Glomerular endothelial cell (primary cell): ENCODE data around the gene TIGAR. TPM values are rescaled to one million over a fixed set of nuclear protein-coding genes. Genes with fewer than 3 reads are reported as not detected.

Source experiments
- DNase-seq: peaks from one replicate; pipeline ENCODE4 v3.0.0-alpha.2; 2011; ENCODE audit warnings: low read depth, low spot score; ENCODE audit errors: extremely low read depth
- total RNA-seq: library from RNA; depleted of rRNA; stranded (reverse); fragments of >200 nt; gene quantifications from 2 replicates; pipeline ENCODE4 v1.2.3, GENCODE V29; 2015

TIGAR gene, protein sequence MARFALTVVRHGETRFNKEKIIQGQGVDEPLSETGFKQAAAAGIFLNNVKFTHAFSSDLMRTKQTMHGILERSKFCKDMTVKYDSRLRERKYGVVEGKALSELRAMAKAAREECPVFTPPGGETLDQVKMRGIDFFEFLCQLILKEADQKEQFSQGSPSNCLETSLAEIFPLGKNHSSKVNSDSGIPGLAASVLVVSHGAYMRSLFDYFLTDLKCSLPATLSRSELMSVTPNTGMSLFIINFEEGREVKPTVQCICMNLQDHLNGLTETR
- total RNA-seq: 20.3 and 25.1 TPM in 2 replicates

DNA sequence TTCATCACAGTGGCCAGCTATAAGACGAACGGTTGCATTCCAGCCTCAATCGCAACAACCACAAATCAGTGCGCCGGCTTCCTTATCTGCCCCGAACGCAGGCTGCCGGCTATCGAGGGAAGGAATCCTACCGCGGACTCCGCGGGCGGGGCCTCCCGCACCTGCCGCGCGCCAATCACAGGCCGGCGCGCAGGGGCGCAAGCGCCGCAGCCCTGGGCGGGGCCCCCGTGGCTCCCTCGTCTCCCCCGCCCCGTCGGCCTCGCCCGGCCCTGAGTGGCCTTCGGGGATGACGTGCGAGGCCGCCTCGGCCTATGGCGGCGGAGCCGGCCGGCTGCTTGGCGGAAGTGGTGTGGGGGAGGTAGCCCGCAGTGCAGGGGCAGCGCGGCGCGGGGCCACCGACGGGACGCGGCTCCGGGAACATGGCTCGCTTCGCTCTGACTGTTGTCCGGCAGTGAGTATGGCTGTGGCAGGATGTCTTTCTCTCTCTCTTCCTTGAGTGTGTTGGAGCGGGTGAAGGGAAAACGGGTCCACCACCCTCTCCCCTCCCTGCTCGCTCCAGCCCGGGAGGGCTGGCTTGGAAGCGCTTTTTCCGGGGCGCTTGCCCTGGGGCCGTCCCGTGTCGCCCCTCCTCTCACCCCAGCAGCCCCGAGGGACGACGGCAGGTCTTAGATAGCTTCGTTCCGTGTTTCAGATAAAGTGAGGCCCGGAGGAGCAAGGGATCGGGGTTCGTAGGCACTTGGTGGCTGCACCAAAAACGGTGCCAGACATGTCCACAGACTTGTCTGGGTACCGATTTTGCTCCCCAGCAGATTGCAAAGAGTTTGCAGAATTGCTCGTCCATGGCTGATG lies at the start of gene TIGAR:
TSS of gene TIGAR (plus strand) at position 361 of the 849 bp plus-strand sequence. CDS start at position 420, 59 bp downstream.
- peak; percentile 23 for DNase-seq

DNA sequence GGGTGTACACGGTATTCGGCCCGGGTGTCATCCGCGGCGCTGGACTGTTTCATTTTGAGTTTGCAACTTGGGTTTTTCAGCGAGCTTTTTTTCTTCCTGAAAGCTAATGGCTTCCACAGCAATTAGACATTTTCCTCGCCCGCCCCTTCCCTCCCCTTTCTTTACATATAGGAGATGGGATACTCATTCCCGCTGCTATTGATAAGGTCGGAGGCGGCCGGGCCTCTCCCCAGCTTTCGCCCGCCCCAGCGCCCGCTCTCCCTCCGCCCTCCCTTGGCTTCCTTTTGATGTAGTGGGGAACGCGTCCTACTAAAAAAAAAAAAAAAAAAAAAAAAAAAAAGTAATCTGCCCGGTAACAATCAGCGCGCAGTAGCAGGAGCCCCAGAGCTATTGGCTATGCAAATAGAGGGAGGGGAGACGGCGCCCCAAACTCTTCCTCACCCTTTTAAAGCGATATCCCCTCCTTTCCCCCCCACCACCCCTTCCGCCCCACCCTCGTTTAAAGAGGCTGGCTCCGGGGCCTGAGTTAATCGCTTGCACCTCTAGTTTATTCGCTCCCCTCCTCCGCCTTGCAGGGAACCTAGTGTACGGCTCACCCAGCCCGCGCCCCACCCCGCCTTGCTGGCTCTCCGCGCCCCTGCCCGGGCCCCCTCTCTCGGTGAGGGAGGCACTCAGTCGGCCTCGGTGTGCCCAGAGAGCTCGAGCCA lies 49.1 kb upstream of the TIGAR start:
- DNase-seq: no peak

DNA sequence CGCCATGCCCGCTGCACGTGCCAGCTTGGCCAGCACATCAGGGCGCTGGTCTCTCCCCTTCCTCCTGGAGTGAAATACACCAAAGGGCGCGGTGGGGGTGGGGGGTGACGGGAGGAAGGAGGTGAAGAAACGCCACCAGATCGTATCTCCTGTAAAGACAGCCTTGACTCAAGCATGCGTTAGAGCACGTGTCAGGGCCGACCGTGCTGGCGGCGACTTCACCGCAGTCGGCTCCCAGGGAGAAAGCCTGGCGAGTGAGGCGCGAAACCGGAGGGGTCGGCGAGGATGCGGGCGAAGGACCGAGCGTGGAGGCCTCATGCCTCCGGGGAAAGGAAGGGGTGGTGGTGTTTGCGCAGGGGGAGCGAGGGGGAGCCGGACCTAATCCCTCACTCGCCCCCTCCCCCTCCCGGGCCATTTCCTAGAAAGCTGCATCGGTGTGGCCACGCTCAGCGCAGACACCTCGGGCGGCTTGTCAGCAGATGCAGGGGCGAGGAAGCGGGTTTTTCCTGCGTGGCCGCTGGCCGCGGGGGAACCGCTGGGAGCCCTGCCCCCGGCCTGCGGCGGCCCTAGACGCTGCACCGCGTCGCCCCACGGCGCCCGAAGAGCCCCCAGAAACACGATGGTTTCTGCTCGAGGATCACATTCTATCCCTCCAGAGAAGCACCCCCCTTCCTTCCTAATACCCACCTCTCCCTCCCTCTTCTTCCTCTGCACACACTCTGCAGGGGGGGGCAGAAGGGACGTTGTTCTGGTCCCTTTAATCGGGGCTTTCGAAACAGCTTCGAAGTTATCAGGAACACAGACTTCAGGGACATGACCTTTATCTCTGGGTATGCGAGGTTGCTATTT lies 48.4 kb upstream of the TIGAR start:
- no peak for DNase-seq

DNA sequence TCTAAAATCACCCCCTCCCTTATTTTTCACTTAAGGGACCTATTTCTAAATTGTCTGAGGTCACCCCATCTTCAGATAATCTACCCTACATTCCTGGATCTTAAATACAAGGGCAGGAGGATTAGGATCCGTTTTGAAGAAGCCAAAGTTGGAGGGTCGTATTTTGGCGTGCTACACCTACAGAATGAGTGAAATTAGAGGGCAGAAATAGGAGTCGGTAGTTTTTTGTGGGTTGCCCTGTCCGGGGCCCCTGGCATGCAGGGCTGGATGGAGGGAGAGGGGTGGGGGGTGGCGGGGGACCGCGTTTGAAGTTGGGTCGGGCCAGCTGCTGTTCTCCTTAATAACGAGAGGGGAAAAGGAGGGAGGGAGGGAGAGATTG lies 47.8 kb upstream of the TIGAR start:
- DNase-seq: no peak

DNA sequence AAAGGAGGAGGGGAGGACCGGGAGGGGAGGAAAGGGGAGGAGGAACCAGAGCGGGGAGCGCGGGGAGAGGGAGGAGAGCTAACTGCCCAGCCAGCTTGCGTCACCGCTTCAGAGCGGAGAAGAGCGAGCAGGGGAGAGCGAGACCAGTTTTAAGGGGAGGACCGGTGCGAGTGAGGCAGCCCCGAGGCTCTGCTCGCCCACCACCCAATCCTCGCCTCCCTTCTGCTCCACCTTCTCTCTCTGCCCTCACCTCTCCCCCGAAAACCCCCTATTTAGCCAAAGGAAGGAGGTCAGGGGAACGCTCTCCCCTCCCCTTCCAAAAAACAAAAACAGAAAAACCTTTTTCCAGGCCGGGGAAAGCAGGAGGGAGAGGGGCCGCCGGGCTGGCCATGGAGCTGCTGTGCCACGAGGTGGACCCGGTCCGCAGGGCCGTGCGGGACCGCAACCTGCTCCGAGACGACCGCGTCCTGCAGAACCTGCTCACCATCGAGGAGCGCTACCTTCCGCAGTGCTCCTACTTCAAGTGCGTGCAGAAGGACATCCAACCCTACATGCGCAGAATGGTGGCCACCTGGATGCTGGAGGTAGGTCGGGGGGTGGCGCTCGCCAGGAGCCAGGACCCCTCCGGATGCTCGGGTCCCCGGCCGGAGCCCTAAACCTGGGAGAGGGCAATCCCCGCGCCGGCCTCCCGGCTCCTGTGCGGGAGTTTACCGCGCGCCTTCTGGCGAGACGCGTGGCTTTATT lies 47.2 kb upstream of the TIGAR start, which contains the start of gene CCND2:
TSS of gene CCND2 (plus strand) at position 111 of the 744 bp plus-strand sequence. CDS start at position 390, 279 bp downstream.
- no peak for DNase-seq

DNA sequence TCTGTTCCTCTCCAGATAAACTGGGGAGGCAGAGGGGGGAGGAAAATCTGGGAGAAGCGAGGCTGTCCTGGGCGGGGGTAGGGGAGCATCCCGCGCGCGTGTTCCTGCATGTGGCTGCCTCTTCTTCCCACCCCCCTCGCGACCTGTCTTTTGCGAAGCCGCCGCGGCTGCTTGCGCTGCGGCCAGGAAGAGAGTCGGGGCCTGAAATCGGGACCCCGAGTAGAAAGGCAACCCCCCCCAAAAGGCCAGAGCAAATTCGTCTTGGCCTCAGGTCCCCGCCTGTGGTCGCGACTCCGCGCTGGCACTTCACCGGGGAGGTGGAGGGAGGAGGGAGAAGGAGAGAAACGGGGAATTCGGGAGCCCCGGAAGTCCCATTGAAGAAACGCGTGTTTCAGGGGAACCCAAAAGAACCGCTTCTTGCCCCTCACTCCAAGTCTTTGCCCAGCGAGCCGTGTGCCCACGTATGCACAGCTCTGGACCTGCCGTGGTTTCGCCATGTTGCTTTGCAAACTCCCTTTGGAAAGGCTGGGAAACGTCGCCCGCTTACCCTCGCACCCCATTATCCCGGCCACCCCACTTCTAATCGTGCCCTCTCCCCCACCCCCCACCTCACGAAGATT lies 46.5 kb upstream of the TIGAR start:
- DNase-seq: no peak

DNA sequence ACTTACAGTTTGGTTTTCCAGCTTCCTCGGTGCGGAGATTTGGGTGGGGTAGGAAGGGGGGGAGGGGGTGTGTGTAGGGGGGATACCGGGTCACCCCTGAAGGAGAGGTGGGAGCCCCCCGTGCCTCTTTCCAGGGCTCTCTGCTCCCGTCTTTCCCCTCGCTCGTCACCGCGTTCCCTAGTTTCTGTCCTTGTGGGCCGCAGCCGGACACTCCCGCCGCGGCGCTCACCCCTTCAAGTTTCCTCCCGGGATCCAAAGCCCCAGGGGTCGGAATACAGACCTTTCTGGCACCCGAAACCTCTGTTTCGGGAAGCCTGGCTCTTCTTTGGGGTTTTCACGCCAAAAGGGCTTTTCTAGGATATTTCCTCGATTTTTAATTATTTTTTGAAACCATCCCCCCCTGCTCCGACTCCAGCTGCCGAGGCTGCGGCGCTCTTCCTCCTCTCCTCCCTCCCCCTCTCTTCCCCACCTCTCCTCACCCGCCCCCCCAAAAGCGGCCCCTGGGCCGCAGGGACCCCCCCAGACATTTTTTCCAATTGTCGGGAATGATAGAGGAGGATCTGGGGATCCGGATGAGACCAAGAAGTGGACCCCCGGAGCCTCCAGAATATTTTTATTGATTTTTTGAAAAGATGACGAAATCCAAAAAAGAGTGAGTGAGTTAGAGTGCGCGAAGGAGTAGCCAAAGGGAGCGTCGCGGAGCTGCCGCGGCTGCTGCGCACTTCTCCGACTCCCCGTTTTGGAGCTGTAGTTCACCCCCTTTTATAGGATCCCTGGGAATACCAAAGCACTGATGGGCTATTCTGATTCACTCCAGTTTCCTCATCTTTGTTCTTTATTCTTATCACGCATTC lies 45.8 kb upstream of the TIGAR start:
- no peak for DNase-seq

DNA sequence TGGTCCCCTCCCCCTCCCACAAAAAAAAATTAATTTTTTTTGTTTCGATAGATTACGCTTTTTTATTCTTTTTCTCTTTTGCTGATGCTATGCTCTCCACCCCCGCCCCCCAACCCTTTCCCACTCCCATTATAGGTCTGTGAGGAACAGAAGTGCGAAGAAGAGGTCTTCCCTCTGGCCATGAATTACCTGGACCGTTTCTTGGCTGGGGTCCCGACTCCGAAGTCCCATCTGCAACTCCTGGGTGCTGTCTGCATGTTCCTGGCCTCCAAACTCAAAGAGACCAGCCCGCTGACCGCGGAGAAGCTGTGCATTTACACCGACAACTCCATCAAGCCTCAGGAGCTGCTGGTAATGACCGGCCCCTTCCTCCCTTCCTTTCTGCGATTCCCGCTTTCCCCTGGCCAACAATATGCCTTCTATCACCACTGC lies 45.1 kb upstream of the TIGAR start:
- DNase-seq: no peak

DNA sequence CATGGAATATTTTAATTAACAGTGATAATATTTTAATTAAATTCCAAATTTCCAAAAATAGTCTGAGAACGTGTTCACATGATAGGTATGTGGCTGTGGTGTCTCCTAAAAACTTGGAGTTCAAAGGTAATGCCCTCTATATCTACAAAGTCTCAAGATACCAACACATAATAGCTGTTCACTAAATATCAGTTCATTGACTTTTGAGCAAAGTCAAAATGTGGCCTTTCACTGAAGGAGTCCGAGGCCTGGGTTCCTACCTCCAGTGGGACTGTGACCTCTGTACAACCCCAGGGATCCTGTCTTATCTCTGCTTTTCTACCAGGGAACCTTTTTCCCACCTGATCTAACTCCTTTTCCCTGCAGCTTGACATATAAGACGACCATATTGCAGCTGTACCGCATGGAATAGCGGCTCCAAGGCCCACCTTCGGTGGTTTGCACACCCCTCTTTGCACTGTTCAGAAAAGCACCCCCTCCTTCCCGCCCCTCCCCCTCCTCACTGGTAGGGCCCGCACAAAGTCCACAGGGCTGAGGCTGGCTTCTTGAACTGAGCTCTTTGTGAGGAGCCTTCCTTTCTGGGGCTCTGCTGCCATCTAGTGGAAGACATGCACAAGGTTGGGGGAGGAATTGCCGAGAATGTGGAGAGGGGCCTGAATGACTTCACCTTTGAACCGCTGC lies 44.3 kb upstream of the TIGAR start:
- DNase-seq: peak; percentile 65

DNA sequence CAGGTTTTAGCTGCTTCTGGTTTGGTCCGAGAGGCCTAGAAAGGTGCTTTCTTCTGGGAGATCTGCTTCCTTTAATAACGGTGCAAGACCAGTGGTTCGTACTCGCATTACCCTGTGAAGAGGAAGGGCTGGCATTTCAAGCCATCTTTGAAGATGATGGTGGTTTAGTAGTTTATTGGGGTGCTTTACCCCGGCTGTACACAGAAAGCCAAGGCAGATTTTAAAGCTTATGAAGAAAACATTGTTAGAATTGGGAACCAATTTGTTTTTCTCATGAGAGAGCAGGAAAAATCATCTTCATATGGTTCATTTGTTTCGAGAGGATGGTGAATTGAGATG lies 43.8 kb upstream of the TIGAR start:
- no peak for DNase-seq

DNA sequence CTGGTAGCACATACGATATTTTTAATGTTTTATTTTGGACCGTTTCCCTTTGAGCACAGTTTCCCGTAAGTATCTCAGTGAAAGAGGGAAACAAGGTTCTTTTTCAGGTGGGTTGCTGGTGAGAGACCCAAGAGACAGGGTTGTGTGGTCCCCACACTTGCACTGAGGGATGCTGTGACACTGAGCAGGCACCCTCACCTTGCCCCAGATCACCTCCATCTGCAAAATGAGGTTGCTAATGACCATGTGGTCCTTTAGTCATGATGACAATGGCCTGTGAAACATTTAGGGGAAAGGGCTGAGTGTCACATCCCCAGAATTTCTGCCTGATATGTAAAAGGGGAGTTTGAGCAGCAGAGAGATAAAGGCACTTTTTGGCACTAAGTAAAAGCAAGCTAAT lies 43.2 kb upstream of the TIGAR start:
- DNase-seq: no peak

DNA sequence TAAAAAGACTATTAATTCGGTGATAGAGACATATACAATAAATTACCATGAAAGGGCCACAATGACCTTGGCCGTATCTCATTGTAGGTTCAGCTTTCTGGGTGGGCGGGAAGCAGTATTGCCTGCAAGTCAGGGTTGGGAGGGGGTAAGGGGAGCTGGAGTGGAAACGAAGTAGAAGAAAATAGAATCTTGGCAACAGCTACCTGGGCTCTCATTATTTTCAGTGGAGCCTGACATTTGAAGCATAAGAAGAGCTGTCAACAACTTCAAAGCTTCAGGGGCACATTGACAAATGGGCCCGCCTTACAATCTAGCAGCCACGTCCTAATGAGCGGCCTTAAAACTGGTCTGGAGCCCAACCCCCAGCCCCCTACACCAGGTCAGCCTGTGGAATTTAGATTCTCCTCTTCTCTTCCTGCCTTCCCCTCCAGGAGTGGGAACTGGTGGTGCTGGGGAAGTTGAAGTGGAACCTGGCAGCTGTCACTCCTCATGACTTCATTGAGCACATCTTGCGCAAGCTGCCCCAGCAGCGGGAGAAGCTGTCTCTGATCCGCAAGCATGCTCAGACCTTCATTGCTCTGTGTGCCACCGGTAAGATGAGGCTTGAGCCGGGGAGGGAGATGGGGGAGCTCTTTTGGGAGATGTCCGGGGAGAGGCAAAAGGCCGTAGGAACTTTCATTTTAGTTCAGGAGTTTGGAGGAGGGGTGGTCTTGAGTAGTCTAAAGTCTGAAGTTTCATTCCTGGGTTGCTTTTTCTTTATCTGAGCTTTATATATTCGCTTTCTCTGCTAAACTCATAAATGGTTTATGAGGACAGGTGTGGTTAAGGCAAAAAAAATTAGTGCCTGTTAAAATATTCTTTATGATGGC lies 42.5 kb upstream of the TIGAR start:
- DNase-seq: no peak

DNA sequence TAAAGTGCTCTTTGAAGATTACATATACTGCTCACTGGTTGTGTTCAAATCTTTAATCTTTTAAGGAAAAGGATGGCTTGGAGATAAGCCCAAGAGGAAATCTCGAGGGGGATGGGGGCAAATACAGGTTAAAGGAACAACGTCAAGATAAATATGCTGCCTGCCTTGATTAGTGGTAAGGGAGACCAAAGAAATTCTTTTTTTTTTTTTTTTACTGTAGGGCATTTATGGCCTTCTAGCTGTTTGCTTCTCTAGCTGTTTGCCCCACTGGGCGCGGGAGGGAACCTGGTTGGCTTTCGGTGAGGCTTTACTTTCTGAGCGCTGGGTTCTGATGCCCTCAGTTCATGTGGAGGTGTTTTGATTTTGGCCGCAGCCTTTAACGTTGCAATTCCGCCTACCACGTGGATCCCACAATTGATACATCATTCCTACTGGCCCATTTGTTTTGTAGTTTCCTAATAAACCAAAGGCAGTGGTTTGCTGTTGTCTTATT lies 41.8 kb upstream of the TIGAR start:
- no peak for DNase-seq

DNA sequence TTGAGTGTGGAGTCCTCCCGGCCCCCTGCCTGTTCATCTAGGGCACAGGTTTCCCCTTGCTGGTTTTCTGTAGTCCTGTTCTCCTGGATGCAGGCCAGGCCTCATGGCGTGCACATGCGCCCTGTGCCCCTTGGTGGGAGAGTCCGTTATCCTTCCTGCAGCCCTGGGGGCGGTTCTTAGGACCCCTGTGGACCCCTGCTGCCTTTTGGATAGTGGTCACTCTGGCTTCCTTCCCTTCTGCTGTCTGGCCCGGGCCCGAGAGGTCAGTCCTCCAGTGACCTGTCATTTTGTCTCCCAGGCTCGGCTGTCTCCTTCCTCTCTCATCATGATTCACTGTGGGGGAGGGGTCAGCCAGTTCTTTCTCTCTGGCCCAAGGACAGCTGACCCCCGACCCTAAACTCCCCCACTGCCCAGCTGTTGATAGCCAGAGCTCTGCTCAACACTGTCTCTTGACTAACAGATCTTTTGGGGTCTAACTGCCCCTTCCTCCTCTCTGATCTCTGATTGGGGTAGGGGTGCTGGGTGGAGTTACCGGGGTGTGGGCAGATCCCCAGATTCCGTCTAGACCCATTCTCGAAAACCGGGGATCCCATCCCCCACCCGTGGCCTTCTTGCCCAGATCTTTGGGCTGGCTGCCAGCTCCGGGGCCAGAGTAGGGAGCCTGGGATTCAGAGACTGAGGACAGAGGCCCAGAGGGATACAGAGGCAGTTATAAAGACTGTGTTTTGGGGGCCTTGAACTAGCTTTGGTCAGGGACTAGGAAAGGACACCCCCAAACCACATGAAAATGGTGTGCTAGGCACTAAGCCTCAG lies 40.5 kb upstream of the TIGAR start:
- DNase-seq: no peak

DNA sequence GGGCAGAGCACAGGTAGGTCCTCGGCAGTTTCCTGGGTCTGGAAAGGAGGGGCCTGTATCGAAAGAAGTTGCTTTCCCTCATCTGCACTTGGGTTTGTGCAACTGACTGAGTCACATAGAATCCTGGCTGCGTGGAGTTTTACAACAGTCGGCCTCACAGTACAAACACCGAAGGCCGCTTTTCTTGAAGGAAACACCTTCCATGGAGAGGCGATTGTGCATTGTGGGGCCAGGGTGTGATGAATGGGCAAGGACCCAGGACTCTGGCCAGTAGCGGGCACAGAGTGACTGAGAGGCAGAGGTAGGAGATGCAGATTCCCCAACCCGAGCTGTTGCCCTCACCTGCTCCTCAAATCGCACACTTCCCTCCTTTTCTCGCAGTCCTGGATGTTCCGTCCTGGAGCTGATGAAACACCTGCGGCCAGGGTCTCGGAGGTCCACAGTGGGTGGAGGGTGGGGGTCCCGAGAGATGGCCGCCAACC lies 39.8 kb upstream of the TIGAR start:
- DNase-seq: no peak
